MCF 10A (cell line): ENCODE measurements around the gene ARHGAP24. TPM values are rescaled to one million over a fixed set of nuclear protein-coding genes. Genes with fewer than 3 reads are reported as not detected.
A peak's percentile ranks its signal among the peaks of the same experiment; 100 is the strongest.
"Not testable (repeated sequence)": the region's sequence is repeated elsewhere in the genome, so short reads cannot be mapped to it uniquely, and the experiment has no call there.

Source experiments
- BruUV-seq: library from RNA; stranded (reverse); fragments of 400-500 nt; replicated peaks from 2 replicates; lab custom pipeline; 2021; lab: Mats Ljungman, UMichigan
- CTCF ChIA-PET: fragments of 300-600 bp; sonication (Branson Sonifier 250); formaldehyde crosslinking; extraction: SDS; loops from one replicate; lab custom pipeline; 2021; ENCODE audit warnings: antibody characterized with exemption, inconsistent platforms; lab: Yijun Ruan, JAX
- POLR2A ChIA-PET: fragments of 300-600, 350-650 bp; sonication (Branson Sonifier 250); formaldehyde crosslinking; extraction: SDS; loops from one replicate; lab custom pipeline; 2020; ENCODE audit warnings: antibody characterized with exemption, inconsistent platforms; lab: Yijun Ruan, JAX
- DNase-seq: peaks from one replicate; pipeline ENCODE4 v3.0.0-alpha.2; 2018; ENCODE audit not compliant: unreplicated experiment
- H3K27ac Mint-ChIP-seq: one replicate; pipeline ENCODE4 v1.8.0; 2022; ENCODE audit warnings: mild to moderate bottlenecking, low read depth, mixed read lengths; ENCODE audit not compliant: unreplicated experiment
- H3K27me3 Mint-ChIP-seq: one replicate; pipeline ENCODE4 v1.8.0; 2022; ENCODE audit warnings: mixed read lengths; ENCODE audit not compliant: insufficient read depth, unreplicated experiment
- H3K36me3 Mint-ChIP-seq: one replicate; pipeline ENCODE4 v1.8.0; 2022; ENCODE audit warnings: mild to moderate bottlenecking, moderate library complexity, mixed read lengths; ENCODE audit not compliant: insufficient read depth, unreplicated experiment
- H3K4me1 Mint-ChIP-seq: one replicate; pipeline ENCODE4 v1.8.0; 2022; ENCODE audit warnings: mixed read lengths; ENCODE audit not compliant: insufficient read depth, unreplicated experiment
- H3K4me3 Mint-ChIP-seq: one replicate; pipeline ENCODE4 v1.8.0; 2022; ENCODE audit warnings: mild to moderate bottlenecking, moderate library complexity, mixed read lengths; ENCODE audit not compliant: unreplicated experiment
- H3K9me3 Mint-ChIP-seq: one replicate; pipeline ENCODE4 v1.8.0; 2022; ENCODE audit warnings: mixed read lengths; ENCODE audit not compliant: unreplicated experiment
- CTCF ChIP-seq: fragments of 200-600 bp; IDR thresholded peaks from one replicate; pipeline ENCODE4 v1.8.0; 2022; ENCODE audit warnings: antibody characterized with exemption, mild to moderate bottlenecking; ENCODE audit not compliant: unreplicated experiment
- intact Hi-C: fragments of 100-400 bp; cut with micrococcal nuclease; formaldehyde crosslinking; loops from 2 replicates; pipeline ENCODE4 v1.14.1; 2022
- total RNA-seq: library from RNA; stranded (reverse); gene quantifications from 2 replicates; pipeline ENCODE4 v1.2.3, GENCODE V29; 2022

Gene ARHGAP24
- total RNA-seq, 1 experiment from 2014 or later = 2.6 TPM

- no peak overlapping the region for H3K27ac Mint-ChIP-seq
- no peak for DNase-seq
These were observed 540.7 kb downstream of the ARHGAP24 start for GRCh38 chr4:86015412-86016350.

GRCh38 chr4:86019362-86019761 is 544.4 kb downstream of the ARHGAP24 start:
- BruUV-seq = no TSS peak
- no peaks in the 10 kb centered on the region for H3K9me3 Mint-ChIP-seq
- no peak overlapping the region for H3K4me3 Mint-ChIP-seq
- ChIA-PET POLR2A (interaction anchor here (1.8 kb wide), 1 partner anchor 13 kb away, joined by 6 read pairs; no protein-coding TSS in a partner anchor), CTCF (interaction anchor here (0.7 kb wide), 1 partner anchor 13 kb away, joined by 3 read pairs; no protein-coding TSS in a partner anchor)
- H3K27me3 Mint-ChIP-seq = no peaks in the 10 kb centered on the region
- intact Hi-C loops = no loop called here
- no peak overlapping the region for H3K27ac Mint-ChIP-seq
- DNase-seq = no peak
- H3K36me3 Mint-ChIP-seq = no peaks in the 10 kb centered on the region
- TF ChIP-seq CTCF = no peak
- H3K4me1 Mint-ChIP-seq = peaks cover 7% of the 10 kb centered on the region

More at GRCh38 chr4:86015412-86016350, 540.7 kb downstream of the ARHGAP24 start:
- BruUV-seq = no TSS peak
- POLR2A ChIA-PET = interaction anchor here (0.6 kb wide), 1 partner anchor 131 kb away, joined by 4 read pairs; no protein-coding TSS in a partner anchor
- Mint-ChIP-seq H3K36me3 (no peaks in the 10 kb centered on the region), H3K9me3 (no peaks in the 10 kb centered on the region), H3K4me1 (peaks cover 13% of the 10 kb centered on the region), H3K27me3 (no peaks in the 10 kb centered on the region), H3K4me3 (no peak overlapping the region)
- TF ChIP-seq CTCF = no peak
- intact Hi-C loops = no loop called here
- CTCF ChIA-PET = interaction anchor here (0.9 to 1.2 kb wide), 2 partner anchors 17 to 219 kb away, joined by 3 to 5 read pairs; no protein-coding TSS in a partner anchor

GRCh38 chr4:86019906-86020305 is 545.0 kb downstream of the ARHGAP24 start:
- Mint-ChIP-seq H3K4me3 (no peak overlapping the region), H3K36me3 (no peaks in the 10 kb centered on the region), H3K9me3 (no peaks in the 10 kb centered on the region), H3K4me1 (peaks cover 7% of the 10 kb centered on the region), H3K27me3 (no peaks in the 10 kb centered on the region), H3K27ac (no peak overlapping the region)
- TF ChIP-seq CTCF = no peak
- no TSS peak for BruUV-seq
- DNase-seq = peak; percentile 40
- ChIA-PET POLR2A (interaction anchor here (1.8 kb wide), 1 partner anchor 13 kb away, joined by 6 read pairs; no protein-coding TSS in a partner anchor), CTCF (interaction anchor here (0.7 kb wide), 1 partner anchor 12 kb away, joined by 3 read pairs; no protein-coding TSS in a partner anchor)
- intact Hi-C loops = no loop called here

- H3K36me3 Mint-ChIP-seq, H3K27ac Mint-ChIP-seq, H3K27me3 Mint-ChIP-seq, H3K4me3 Mint-ChIP-seq, intact Hi-C loops, H3K9me3 Mint-ChIP-seq, DNase-seq, BruUV-seq, H3K4me1 Mint-ChIP-seq, CTCF ChIA-PET: not testable (repeated sequence)
- POLR2A ChIA-PET = interaction anchor here (0.7 to 2.0 kb wide), 2 partner anchors 11 to 194 kb away, joined by 4 to 7 read pairs; no protein-coding TSS in a partner anchor
These were observed 546.7 kb downstream of the ARHGAP24 start for GRCh38 chr4:86021671-86022070.
